GM13977 (cell line): Measurements from ENCODE around the gene TMEM232.

Experiments
- DNase-seq: peaks from one replicate; pipeline ENCODE4 v3.0.0; 2012; ENCODE audit warnings: low spot score
- in situ Hi-C: fragments of 300-500 bp; cut with MboI; formaldehyde crosslinking; loops from one replicate; pipeline ENCODE4 v1.12.0; 2022; ENCODE audit warnings: low sequenced_read_pairs, low pct_unique_long_range_greater_than_20kb, mixed read lengths, inconsistent platforms; ENCODE audit not compliant: unreplicated experiment
- TF ChIP-seq, protein P1 (sequence below): IDR thresholded peaks from 2 replicates; pipeline ENCODE4 v1.5.1; 2012; ENCODE audit warnings: mild to moderate bottlenecking, control low read depth; ENCODE audit not compliant: insufficient read depth; ENCODE audit errors: extremely low read depth, missing control alignments

The TMEM232 gene

DNA sequence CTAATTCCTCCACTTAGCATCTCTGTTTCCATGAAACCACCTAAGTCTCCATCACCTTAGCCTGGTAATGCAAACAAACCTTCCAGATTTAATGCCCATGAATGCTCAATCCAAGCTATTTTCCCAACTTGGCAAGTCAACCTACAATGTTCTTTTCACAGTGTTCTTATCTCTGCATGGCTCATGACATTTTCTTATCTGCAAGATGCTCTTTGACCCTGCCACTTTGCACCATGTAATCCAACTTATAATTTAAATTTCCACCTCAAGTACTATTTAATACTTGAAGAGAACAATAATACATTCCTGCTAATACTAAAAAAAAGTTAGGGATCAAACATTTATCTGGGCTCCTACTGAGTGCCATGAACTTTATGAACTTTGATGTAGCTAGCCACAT is 164.3 kb downstream of the TMEM232 start:
- no peak for DNase-seq
- TF ChIP-seq, protein P1, sequence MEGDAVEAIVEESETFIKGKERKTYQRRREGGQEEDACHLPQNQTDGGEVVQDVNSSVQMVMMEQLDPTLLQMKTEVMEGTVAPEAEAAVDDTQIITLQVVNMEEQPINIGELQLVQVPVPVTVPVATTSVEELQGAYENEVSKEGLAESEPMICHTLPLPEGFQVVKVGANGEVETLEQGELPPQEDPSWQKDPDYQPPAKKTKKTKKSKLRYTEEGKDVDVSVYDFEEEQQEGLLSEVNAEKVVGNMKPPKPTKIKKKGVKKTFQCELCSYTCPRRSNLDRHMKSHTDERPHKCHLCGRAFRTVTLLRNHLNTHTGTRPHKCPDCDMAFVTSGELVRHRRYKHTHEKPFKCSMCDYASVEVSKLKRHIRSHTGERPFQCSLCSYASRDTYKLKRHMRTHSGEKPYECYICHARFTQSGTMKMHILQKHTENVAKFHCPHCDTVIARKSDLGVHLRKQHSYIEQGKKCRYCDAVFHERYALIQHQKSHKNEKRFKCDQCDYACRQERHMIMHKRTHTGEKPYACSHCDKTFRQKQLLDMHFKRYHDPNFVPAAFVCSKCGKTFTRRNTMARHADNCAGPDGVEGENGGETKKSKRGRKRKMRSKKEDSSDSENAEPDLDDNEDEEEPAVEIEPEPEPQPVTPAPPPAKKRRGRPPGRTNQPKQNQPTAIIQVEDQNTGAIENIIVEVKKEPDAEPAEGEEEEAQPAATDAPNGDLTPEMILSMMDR = no peak
- in situ Hi-C loops = no loop called here

DNA sequence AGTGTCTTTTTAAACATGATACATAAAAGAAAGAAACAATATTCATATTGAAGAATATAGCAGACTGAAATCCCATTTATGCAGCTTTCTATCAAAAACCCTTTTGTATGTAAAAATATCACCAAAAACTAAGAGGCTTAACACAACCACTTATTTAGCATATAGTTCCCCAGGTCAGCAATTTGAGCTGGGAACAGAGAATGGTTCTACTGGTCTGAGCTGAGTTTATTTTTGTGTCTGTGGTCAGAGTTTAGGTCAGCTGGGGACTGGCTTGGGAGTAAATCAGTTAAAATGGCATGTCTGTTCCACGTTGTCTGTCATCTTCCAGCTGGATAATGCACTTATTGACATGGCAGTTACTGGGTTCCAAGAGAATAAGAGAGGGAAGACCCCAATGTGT is 165.0 kb downstream of the TMEM232 start:
- in situ Hi-C loops = no loop called here

DNA sequence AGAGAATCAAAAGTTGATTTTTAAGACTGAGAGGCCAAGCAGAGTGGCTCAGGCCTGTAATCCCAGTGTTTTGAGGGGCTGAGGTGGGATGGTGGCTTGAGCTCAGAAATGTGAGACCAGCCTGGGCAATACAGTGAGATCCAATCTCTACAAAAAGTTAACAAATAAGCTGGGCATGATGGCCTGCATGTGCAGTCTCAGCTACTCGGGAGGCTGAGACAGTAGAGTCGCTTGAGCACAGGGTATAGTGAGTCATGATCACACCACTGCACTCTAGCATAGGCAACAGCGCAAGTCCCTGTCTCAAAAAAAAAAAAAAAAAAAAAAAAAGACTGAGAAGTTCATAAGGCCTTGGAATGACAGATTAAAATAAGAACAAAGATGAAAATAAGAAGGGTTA is 177.2 kb downstream of the TMEM232 start:
- no peak for DNase-seq
- in situ Hi-C loops = no loop called here
- TF ChIP-seq, protein P1 = no peak

More for the DNA sequence above, 165.0 kb downstream of the TMEM232 start:
- no peak for DNase-seq
- TF ChIP-seq, protein P1 = no peak

DNA sequence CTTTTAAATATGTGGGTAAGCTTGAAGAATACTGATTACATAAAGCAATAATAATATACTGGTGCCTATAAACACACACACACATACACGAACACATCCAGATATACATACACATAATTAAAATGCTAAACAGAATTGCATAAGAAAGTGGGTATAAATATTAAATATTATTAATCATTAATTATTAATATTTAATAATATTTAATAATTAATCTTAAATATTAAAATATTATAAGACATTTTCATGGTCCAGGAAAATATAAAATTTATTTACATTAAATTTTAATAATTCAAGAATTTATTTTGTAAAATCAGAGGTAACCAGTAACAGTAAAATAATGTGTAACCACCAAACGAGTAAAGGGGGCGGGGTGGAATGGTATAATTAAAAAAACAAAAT is 178.3 kb downstream of the TMEM232 start:
- TF ChIP-seq, protein P1 = no peak
- no peak for DNase-seq
- in situ Hi-C loops = no loop called here

DNA sequence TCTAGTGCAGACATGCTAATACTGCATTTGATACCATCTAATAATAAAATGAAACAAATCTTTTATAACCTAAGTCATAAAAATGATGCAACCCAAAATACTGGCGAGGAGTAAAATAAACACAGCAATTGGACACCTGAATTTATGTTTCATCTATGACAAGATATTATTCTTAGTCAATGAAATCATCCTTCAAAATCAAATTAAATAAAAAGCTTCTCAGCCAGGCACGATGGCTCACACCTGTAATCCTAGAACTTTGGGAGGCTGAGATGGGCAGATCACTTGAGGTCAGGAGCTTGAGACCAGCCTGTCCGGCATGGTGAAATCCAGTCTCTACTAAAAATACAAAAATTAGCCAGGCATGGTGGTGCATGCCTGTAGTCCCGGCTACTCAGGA is 179.0 kb downstream of the TMEM232 start:
- TF ChIP-seq, protein P1 = no peak
- no peak for DNase-seq
- in situ Hi-C loops = no loop called here

DNA sequence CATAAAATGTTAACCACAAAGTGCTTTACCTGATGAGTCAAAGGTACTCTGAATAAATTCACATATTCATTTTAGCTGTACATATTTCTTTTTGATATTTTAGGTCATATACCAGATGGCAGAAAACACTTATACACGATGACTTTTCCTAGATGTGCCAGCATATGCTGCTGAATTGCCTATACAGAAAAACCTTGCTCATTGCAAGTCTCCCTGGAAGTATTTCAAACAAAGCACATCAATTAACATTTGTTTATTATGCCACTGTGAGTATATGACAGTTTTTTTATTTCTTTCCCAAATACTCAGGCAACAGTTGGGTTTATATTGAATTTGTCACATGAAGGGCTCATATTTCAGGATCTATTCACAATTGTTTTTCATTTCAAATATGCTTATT is 180.8 kb downstream of the TMEM232 start:
- no peak for DNase-seq
- TF ChIP-seq, protein P1 = no peak
- in situ Hi-C loops = no loop called here

DNA sequence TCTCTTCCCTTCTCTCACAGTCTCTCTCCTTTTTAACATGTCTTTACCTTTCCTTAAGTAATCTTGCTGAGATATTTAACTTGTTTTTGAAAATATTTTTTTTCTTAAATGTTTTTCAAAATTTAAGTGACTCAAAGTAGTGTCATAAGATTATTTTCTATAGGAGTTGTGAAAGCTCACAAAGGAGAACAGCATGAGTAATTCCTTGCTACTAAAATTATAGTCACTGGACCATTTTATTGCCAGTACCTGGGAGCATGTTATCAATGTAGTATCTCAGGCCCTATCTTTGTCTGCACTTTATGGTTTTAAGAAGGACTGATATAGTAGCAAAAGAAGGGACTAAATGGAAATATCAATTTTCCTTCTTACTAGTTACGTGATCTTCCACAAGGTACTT is 181.9 kb downstream of the TMEM232 start:
- TF ChIP-seq, protein P1 = no peak
- in situ Hi-C loops = no loop called here
- DNase-seq = no peak
